RWPE1 (cell line): ENCODE data around the gene HRH1.
A peak's percentile ranks its signal among the peaks of the same experiment; 100 is the strongest.
"Not testable (repeated sequence)": the region's sequence is repeated elsewhere in the genome, so short reads cannot be mapped to it uniquely, and the experiment has no call there.

ENCODE experiments used
- CTCF ChIA-PET: fragments of 350-600 bp; sonication (Branson Sonifier 250); formaldehyde crosslinking; extraction: SDS; loops from one replicate; lab custom pipeline; 2021; lab: Yijun Ruan, JAX
- POLR2A ChIA-PET: fragments of 400-600 bp; formaldehyde crosslinking; extraction: SDS; loops from one replicate; lab custom pipeline; 2020; ENCODE audit warnings: antibody characterized with exemption; ENCODE audit not compliant: low non-redundant PET; lab: Yijun Ruan, JAX
- DNase-seq: peaks from one replicate; pipeline ENCODE4 v3.0.0; 2012; ENCODE audit warnings: low spot score
- H3K27ac ChIP-seq: fragments of 450-650 bp; 2 replicates; pipeline ENCODE4 v1.5.1; 2017
- TF ChIP-seq, protein P1 (sequence below): fragments of 450-650 bp; conservative IDR thresholded peaks from 2 replicates; pipeline ENCODE4 v1.5.1; 2017; ENCODE audit warnings: low read depth, mild to moderate bottlenecking

Gene HRH1

DNA sequence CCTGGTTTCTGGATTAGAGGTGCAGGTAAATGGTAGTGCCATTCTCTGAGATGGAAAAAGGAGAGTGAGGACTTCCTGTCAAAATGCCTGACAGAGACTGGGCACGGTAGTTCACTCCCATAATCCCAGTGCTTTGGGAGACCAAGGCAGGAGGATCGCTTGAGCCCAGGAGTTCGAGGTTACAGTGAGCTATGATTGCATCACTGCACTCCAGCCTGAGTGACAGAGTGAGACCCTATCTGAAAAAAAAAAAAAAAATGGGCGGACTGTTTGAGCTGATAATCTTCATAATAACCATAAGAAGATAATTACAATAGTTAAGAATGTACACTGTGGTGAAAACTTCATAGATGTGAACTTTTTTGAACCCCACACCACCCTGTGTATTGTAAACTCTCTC lies 44.2 kb downstream of the HRH1 start:
- DNase-seq = no peak
- CTCF ChIA-PET = interaction anchor here (0.6 kb wide), 1 partner anchor 43 kb away, joined by 3 read pairs; no protein-coding TSS in a partner anchor
- POLR2A ChIA-PET = no interaction called here
- peak overlapping the region; percentile 54; the same call in 1 of the 2 replicates for H3K27ac ChIP-seq
- TF ChIP-seq, protein P1, sequence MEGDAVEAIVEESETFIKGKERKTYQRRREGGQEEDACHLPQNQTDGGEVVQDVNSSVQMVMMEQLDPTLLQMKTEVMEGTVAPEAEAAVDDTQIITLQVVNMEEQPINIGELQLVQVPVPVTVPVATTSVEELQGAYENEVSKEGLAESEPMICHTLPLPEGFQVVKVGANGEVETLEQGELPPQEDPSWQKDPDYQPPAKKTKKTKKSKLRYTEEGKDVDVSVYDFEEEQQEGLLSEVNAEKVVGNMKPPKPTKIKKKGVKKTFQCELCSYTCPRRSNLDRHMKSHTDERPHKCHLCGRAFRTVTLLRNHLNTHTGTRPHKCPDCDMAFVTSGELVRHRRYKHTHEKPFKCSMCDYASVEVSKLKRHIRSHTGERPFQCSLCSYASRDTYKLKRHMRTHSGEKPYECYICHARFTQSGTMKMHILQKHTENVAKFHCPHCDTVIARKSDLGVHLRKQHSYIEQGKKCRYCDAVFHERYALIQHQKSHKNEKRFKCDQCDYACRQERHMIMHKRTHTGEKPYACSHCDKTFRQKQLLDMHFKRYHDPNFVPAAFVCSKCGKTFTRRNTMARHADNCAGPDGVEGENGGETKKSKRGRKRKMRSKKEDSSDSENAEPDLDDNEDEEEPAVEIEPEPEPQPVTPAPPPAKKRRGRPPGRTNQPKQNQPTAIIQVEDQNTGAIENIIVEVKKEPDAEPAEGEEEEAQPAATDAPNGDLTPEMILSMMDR = no peak

DNA sequence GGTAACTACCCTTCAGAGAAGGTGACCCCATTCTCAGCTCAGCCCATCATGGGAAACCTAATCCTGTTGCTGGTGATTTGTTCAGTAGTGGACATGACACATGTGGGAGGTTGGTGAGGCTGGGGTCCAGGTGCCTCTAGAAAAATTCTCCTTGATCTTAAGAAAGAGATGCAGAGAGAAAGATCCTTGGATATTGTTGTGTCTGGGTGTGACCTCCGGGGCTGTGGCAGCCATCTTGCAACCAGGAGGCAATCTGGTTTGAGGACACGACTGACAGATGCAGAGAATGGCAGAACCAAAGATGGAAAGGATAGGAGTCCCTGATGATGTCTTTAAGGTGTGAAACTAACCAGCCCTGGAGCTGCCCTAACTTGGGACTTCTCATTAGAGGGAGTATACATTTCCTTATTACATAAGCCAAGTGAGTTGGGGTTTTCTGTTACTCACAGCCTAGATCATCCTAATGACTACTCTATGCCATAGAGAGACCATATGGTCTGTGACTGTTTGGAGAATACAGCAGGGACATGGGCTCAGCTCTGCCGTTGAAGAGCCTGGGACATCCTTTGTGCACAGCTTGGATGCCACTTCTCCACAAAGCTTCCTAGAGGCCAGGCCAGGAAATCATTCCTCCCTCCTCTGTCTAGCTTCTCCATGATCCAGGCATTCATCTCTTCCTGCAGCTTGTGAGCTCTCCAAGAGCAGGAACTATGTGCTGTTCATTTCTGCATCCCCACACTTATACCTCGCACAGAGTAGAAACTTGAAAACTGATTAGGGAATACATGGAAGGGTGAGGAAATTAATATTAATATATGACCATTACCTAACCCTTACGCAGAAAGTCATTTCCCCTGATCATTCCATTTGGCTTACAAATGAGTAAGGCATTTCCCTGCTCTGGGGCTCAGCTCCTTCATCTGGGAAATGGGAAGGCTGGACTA lies 45.9 kb downstream of the HRH1 start:
- H3K27ac ChIP-seq = peak overlapping the region; percentile 99
- CTCF ChIA-PET = interaction anchor here (0.9 kb wide), 1 partner anchor 140 kb away, joined by 3 read pairs; no protein-coding TSS in a partner anchor
- TF ChIP-seq, protein P1 = no peak

DNA sequence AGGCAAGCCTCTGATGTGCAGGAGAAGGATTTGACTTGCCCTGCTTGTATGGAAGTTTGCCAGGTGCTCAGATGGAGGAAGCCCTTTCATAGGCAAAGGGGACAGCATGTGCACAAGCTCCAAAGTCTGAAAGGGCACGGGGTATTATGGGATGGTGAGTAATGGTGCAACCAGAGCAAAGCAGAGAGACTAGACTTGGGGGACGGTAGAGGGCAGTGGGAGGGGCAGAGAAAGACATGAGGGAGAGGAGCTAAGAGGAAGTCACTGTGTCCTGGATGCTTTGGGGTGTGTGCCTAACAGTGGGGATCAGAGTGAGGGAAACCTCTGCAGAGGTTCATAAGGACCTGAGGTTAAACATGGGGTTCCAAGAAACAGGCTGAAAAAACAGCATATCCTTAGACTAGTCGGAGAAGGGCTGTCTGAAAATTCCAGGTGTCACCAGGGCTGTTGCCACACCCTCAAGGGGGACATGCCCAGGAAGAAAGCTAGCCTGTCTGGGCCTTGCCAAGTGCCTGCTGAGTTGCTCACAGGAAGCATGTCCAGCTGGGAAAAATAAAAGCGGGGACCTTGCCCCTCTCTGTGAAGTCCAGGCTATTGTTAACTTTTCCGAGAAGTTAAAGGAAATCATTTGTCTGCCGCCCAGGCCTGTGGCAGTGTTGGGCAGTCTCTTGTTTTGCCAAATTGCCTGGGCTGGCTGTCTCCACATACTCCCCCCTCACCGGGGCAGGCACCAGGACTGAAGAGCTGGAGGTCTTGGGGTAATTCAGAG lies 47.1 kb downstream of the HRH1 start:
- peak overlapping the region; percentile 99 for H3K27ac ChIP-seq
- POLR2A ChIA-PET = no interaction called here
- peak; percentile 46 for DNase-seq
- TF ChIP-seq, protein P1 = no peak
- CTCF ChIA-PET = interaction anchor here (0.6 kb wide), 1 partner anchor 897 kb away, joined by 3 read pairs; no protein-coding TSS in a partner anchor

More for the DNA sequence above, 45.9 kb downstream of the HRH1 start:
- POLR2A ChIA-PET = interaction anchor here (0.5 kb wide), 1 partner anchor 26 kb away, joined by 4 read pairs; no protein-coding TSS in a partner anchor
- DNase-seq = no peak

DNA sequence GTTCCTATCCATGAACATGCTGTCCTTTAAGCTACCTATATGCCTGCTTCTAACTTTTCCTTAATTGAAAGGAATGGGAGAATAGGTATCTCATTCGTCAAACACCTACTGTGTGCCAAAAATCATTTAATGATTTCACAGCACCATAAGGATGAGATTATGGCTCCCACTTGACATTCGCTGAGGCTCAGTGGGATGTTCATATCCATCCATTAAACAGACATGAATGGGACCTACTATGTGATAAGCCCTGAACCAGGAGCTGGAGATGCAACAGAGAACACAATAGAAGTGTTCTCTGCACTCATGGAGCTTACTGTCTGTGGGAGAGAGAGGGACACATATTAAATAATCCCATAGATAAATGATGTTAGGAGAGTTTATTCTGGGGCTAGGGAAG lies 49.7 kb downstream of the HRH1 start:
- no peak for DNase-seq
- CTCF ChIA-PET = interaction anchor here (0.7 to 1.0 kb wide), 2 partner anchors 33 to 130 kb away, joined by 3 read pairs; no protein-coding TSS in a partner anchor
- TF ChIP-seq, protein P1 = no peak
- POLR2A ChIA-PET = no interaction called here
- H3K27ac ChIP-seq = peak overlapping the region; percentile 87

DNA sequence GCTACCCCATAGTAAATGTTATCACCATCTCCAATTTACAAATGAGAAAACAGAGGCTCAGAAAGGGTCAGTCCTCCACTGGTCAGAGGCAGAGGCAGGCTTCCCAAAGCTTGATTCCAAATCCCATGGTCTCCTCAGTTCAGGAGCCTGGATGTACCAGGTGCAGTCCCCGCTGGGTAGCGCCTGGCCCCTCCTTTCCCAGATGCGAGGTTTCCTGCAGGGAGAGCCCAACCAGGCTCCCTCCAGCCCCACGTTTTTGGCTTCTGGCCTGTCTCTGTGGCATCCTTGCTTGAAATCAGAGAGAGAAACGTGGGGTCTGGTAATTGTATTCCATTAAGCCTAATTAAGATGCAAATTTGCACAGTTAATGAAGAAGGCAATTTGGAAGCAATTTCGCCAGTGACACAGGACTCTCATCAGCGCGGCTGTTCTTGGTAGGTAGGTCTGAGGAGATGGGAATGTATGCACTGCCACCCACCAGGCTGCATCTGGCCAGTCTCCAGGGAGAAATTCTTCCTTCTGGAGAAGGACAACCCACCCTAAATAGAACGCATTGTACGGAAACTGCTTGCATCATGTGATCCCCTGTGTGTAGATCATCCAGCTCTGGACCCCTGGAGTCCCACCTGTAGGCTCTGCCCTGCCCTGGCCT lies 50.5 kb downstream of the HRH1 start:
- no peak for DNase-seq
- TF ChIP-seq, protein P1 = no peak
- H3K27ac ChIP-seq = peak overlapping the region; percentile 87
- CTCF ChIA-PET = interaction anchor here (1.0 kb wide), 1 partner anchor 129 kb away, joined by 3 read pairs; no protein-coding TSS in a partner anchor
- POLR2A ChIA-PET = no interaction called here

DNA sequence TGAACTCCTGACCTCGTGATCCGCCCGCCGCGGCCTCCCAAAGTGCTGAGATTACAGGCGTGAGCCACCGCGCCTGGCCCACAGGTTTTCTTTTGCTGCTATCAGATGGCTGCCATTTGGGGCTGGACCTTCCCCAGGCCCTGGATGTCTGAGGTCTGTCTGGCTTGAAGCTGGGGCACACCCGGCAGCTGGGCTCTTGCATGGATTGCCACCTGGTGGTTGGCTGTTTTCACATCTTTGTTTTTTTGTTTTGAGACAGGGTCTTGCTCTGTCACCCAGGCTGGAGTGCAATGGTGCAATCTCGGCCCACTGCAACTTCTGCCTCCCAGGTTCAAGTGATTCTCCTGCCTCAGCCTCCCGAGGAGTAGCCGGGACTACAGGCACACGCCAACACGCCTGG lies 51.6 kb downstream of the HRH1 start:
- DNase-seq, CTCF ChIA-PET, POLR2A ChIA-PET: not testable (repeated sequence)
- H3K27ac ChIP-seq = peak overlapping the region; percentile 87
